ENCODE data around the gene ADAMTSL4. TPM values are rescaled to one million over a fixed set of nuclear protein-coding genes. Genes with fewer than 3 reads are reported as not detected.

ADAMTSL4 gene
- total and polyA plus RNA-seq, 9 of the 15 experiments (the other 6 are each of a cell fraction or from before 2014, with no cell fraction given): 12.7 to 212 (median 35.6) TPM

DNA sequence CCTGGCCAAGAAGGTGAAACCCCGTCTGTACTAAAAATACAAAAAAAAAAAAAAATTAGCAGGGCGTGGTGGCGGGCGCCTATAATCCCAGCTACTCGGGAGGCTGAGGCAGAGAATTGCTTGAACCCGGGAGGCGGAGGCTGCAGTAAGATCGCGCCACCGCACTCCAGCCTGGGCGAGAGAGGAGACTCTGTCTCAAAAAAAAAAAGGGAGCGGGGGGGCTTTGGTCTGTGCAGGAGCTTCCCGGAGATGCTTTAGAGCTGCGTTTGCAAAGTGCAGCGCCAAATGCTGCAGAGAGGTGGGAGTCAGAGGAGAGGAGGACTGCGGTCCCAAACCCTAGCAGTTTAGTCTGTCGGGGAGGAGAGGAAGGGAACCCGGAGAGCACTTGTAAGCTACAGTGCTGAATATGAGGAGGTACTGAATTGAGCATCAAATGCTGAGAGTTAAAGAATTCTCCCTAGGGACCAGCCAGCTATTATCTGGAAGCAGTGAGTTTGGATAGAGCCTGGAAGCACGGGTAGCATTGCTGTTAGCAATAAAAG lies 33.1 kb upstream of the ADAMTSL4 start (continued):
- TF ChIP-seq, protein P1, sequence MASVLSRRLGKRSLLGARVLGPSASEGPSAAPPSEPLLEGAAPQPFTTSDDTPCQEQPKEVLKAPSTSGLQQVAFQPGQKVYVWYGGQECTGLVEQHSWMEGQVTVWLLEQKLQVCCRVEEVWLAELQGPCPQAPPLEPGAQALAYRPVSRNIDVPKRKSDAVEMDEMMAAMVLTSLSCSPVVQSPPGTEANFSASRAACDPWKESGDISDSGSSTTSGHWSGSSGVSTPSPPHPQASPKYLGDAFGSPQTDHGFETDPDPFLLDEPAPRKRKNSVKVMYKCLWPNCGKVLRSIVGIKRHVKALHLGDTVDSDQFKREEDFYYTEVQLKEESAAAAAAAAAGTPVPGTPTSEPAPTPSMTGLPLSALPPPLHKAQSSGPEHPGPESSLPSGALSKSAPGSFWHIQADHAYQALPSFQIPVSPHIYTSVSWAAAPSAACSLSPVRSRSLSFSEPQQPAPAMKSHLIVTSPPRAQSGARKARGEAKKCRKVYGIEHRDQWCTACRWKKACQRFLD (CRISPR knock-in tag; IDR thresholded peaks at IDR 0.05): no peak
- TF ChIP-seq TARDBP (IDR thresholded peaks at IDR 0.05) (0 out of 2 replicates have a peak, but pooled peaks have one; percentile 10), POLR2B (IDR thresholded peaks at IDR 0.05; ENCODE audit: low read depth, partially characterized antibody) (no peak), ADNP (tag; IDR thresholded peaks at IDR 0.05) (peak; percentile 89; the same call in 1 of the 2 replicates), SNRNP70 (optimal IDR thresholded peaks at IDR 0.05; ENCODE audit: low read depth, low read length) (no peak)
- TF ChIP-seq, protein P2, sequence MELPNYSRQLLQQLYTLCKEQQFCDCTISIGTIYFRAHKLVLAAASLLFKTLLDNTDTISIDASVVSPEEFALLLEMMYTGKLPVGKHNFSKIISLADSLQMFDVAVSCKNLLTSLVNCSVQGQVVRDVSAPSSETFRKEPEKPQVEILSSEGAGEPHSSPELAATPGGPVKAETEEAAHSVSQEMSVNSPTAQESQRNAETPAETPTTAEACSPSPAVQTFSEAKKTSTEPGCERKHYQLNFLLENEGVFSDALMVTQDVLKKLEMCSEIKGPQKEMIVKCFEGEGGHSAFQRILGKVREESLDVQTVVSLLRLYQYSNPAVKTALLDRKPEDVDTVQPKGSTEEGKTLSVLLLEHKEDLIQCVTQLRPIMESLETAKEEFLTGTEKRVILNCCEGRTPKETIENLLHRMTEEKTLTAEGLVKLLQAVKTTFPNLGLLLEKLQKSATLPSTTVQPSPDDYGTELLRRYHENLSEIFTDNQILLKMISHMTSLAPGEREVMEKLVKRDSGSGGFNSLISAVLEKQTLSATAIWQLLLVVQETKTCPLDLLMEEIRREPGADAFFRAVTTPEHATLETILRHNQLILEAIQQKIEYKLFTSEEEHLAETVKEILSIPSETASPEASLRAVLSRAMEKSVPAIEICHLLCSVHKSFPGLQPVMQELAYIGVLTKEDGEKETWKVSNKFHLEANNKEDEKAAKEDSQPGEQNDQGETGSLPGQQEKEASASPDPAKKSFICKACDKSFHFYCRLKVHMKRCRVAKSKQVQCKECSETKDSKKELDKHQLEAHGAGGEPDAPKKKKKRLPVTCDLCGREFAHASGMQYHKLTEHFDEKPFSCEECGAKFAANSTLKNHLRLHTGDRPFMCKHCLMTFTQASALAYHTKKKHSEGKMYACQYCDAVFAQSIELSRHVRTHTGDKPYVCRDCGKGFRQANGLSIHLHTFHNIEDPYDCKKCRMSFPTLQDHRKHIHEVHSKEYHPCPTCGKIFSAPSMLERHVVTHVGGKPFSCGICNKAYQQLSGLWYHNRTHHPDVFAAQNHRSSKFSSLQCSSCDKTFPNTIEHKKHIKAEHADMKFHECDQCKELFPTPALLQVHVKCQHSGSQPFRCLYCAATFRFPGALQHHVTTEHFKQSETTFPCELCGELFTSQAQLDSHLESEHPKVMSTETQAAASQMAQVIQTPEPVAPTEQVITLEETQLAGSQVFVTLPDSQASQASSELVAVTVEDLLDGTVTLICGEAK (IDR thresholded peaks at IDR 0.05): 0 out of 2 replicates have a peak, but pooled peaks have one; percentile 37
- TF ChIP-seq, protein P2 (CRISPR knock-in tag; IDR thresholded peaks at IDR 0.05): no peak
- TF ChIP-seq, protein P3, sequence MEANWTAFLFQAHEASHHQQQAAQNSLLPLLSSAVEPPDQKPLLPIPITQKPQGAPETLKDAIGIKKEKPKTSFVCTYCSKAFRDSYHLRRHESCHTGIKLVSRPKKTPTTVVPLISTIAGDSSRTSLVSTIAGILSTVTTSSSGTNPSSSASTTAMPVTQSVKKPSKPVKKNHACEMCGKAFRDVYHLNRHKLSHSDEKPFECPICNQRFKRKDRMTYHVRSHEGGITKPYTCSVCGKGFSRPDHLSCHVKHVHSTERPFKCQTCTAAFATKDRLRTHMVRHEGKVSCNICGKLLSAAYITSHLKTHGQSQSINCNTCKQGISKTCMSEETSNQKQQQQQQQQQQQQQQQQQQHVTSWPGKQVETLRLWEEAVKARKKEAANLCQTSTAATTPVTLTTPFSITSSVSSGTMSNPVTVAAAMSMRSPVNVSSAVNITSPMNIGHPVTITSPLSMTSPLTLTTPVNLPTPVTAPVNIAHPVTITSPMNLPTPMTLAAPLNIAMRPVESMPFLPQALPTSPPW (CRISPR knock-in tag; IDR thresholded peaks at IDR 0.05): peak; percentile 47; the same call in 1 of the 2 replicates
- TF ChIP-seq, protein P4, sequence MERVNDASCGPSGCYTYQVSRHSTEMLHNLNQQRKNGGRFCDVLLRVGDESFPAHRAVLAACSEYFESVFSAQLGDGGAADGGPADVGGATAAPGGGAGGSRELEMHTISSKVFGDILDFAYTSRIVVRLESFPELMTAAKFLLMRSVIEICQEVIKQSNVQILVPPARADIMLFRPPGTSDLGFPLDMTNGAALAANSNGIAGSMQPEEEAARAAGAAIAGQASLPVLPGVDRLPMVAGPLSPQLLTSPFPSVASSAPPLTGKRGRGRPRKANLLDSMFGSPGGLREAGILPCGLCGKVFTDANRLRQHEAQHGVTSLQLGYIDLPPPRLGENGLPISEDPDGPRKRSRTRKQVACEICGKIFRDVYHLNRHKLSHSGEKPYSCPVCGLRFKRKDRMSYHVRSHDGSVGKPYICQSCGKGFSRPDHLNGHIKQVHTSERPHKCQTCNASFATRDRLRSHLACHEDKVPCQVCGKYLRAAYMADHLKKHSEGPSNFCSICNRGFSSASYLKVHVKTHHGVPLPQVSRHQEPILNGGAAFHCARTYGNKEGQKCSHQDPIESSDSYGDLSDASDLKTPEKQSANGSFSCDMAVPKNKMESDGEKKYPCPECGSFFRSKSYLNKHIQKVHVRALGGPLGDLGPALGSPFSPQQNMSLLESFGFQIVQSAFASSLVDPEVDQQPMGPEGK (CRISPR knock-in tag; IDR thresholded peaks at IDR 0.05; ENCODE audit: borderline replicate concordance): no peak
- TF ChIP-seq, protein P5, sequence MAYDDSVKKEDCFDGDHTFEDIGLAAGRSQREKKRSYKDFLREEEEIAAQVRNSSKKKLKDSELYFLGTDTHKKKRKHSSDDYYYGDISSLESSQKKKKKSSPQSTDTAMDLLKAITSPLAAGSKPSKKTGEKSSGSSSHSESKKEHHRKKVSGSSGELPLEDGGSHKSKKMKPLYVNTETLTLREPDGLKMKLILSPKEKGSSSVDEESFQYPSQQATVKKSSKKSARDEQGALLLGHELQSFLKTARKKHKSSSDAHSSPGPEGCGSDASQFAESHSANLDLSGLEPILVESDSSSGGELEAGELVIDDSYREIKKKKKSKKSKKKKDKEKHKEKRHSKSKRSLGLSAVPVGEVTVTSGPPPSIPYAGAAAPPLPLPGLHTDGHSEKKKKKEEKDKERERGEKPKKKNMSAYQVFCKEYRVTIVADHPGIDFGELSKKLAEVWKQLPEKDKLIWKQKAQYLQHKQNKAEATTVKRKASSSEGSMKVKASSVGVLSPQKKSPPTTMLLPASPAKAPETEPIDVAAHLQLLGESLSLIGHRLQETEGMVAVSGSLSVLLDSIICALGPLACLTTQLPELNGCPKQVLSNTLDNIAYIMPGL (CRISPR knock-in tag; IDR thresholded peaks at IDR 0.05): 0 out of 2 replicates have a peak, but pooled peaks have one; percentile 30

All from K562 (cell line).